Coronary artery (tissue), 2 donors: ENCODE results near the gene GLYR1.

Source experiments
- DNase-seq: peaks from one replicate; pipeline ENCODE4 v3.0.0-alpha.2; 2017; ENCODE audit warnings: low spot score
- H3K27ac ChIP-seq, 2 donors: fragments of 200-600 bp; sonication (generic); one replicate each; pipeline ENCODE4 v1.5.1; 2016 to 2019
- H3K4me3 ChIP-seq: fragments of 200-600 bp; sonication (generic); 2 replicates; pipeline ENCODE4 v1.5.1; 2016; ENCODE audit warnings: mild to moderate bottlenecking, moderate library complexity
- CTCF ChIP-seq: fragments of 200-600 bp; sonication (generic); IDR thresholded peaks from one replicate; pipeline ENCODE4 v1.5.1; 2019; ENCODE audit warnings: antibody characterized with exemption

The GLYR1 gene

GRCh38 chr16:4826526-4826925, 20.6 kb downstream of the GLYR1 start:
- no peak overlapping the region for H3K27ac ChIP-seq
- no peak for DNase-seq
- no peak for TF ChIP-seq CTCF
- H3K4me3 ChIP-seq, result no peak overlapping the region

- no peak for DNase-seq
- no peak for TF ChIP-seq CTCF
These were observed 21.9 kb downstream of the GLYR1 start for GRCh38 chr16:4825196-4825595.

GRCh38 chr16:4820652-4821051, 26.4 kb downstream of the GLYR1 start:
- no peak for TF ChIP-seq CTCF
- Histone ChIP-seq H3K4me3 (no peak overlapping the region), H3K27ac (no peak overlapping the region)
- DNase-seq, result no peak

More at GRCh38 chr16:4825196-4825595, 21.9 kb downstream of the GLYR1 start:
- no peak overlapping the region for H3K27ac ChIP-seq
- H3K4me3 ChIP-seq, result no peak overlapping the region

- H3K27ac ChIP-seq, result no peak overlapping the region
- H3K4me3 ChIP-seq, result no peak overlapping the region
- no peak for DNase-seq
- TF ChIP-seq CTCF, result no peak
These were observed 32.4 kb downstream of the GLYR1 start for GRCh38 chr16:4814542-4815173.

DNA sequence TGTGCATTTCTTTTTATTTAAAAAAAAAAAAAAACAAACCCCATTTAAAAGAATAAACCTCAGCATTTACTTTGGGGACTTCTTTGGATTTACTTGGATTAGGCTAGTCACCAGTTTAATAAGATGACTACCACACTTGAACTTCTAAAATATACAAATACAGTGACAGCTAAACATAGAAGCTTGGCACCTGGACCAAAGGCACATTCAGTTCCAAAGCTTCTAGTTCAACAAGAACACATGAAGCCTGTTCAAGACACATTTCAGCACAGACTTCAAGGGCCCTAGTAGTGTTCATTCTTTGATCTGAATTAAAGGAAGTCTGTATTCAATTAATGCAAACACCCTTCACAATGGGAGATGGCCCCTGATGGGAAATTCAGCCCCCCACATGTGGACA, 33.0 kb downstream of the GLYR1 start:
- no peak for TF ChIP-seq CTCF
- no peak for DNase-seq
- no peak overlapping the region for H3K27ac ChIP-seq

GRCh38 chr16:4813251-4814003, 33.7 kb downstream of the GLYR1 start:
- Histone ChIP-seq H3K4me3 (no peak overlapping the region), H3K27ac (no peak overlapping the region)
- DNase-seq, result no peak
- no peak for TF ChIP-seq CTCF

More for the DNA sequence above, 33.0 kb downstream of the GLYR1 start:
- no peak overlapping the region for H3K4me3 ChIP-seq

DNA sequence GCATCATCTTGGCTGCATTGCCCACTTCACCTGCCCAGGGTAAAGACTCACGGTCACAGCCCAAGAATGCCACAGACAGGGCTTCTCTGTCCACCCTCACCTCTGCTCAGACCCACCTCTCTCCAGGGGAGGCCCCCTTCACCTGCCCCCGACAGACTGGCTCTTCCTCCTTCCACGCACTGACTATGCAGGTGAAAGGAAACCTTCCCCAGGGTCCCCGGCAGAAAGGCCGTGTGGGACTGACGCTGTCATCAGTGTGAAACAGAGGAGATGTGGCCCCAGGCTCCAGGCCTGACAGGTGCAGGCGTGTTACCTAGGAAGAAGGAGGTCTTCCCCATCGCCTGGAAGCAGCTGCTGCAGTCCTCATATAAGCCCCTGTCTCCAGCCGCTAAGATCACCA, 35.3 kb downstream of the GLYR1 start:
- no peak for DNase-seq
- no peak overlapping the region for H3K27ac ChIP-seq
- no peak overlapping the region for H3K4me3 ChIP-seq
- TF ChIP-seq CTCF, result no peak
